ENCODE measurements around the gene PDLIM4. TPM values are rescaled to one million over a fixed set of nuclear protein-coding genes. Genes with fewer than 3 reads are reported as not detected.

Gene PDLIM4
- total and polyA plus RNA-seq, 2 donors from 2014 or later: 31.6 to 47.0 TPM

DNA sequence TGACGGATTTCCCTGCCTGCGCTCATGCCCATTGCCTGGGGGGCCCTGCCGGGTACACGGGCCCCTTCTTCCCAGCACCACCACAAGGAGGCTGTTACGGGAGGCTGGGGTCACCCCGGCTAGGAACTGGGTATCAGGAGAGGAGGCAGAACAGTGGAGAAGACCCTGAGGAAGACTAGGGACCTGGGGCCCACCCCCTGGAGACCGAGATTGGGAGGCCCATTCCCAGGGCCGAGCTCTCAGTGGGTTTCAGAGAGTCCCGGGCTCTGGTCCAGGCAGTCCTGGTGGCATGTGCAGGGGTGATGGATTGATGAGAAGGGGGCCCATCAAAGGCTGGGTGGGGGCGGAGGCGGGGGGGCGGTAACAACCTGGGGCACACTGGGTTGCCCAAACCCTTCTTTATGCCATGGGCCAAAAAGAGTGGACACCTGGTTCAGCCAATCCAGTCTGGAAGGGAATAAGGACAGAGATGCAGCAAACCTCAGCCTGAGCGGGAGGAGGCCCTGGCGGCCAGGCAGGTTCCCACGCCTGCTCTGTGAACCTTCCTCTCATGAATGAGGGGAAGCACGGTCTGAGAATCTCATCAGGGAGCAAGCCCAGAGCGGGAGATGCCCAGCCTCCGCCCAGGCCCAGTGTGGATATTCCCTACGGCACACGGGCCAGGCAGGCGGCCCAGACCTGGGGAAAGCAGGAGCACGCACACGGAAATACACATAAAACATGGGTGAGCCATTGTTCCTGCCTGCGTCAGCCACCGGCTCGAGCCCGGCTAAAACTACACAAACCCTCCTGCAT lies 29.1 kb upstream of the PDLIM4 start:
- DNase-seq (peak in 2 of 5 donors; percentile 31 to 65), FAIRE-seq (no peak)
- Histone ChIP-seq H3K4me3 (ENCODE audit: low read length in 3 of 3) (peak overlapping the region in 1 of 3 donors; percentile 45), H3K27me3 (ENCODE audit: control insufficient read depth, insufficient read depth, low read length) (no peaks in the 10 kb centered on the region), H3K36me3 (ENCODE audit: control insufficient read depth in 2 of 3, insufficient read depth in 3 of 3, low read length in 3 of 3) (no peaks in the 10 kb centered on the region), H3K9me3 (ENCODE audit: control insufficient read depth in 2 of 3, insufficient read depth in 1 of 3, low read length in 3 of 3) (no peaks in the 10 kb centered on the region), H3K4me1 (ENCODE audit: control insufficient read depth in 2 of 3, insufficient read depth in 2 of 3, low read depth in 1 of 3, low read length in 3 of 3) (peaks cover 0 to 22% (median 12%) of the 10 kb centered on the region in 3 donors), H3K27ac (ENCODE audit: low read depth in 2 of 2, low read length in 2 of 2) (no peak overlapping the region), H3K9ac (ENCODE audit: low read length in 3 of 3) (peak overlapping the region in 2 of 3 donors; percentile 30 to 34)
- intact Hi-C loops (cut with DNase I): no loop called here
- TF ChIP-seq, protein P1, sequence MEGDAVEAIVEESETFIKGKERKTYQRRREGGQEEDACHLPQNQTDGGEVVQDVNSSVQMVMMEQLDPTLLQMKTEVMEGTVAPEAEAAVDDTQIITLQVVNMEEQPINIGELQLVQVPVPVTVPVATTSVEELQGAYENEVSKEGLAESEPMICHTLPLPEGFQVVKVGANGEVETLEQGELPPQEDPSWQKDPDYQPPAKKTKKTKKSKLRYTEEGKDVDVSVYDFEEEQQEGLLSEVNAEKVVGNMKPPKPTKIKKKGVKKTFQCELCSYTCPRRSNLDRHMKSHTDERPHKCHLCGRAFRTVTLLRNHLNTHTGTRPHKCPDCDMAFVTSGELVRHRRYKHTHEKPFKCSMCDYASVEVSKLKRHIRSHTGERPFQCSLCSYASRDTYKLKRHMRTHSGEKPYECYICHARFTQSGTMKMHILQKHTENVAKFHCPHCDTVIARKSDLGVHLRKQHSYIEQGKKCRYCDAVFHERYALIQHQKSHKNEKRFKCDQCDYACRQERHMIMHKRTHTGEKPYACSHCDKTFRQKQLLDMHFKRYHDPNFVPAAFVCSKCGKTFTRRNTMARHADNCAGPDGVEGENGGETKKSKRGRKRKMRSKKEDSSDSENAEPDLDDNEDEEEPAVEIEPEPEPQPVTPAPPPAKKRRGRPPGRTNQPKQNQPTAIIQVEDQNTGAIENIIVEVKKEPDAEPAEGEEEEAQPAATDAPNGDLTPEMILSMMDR (IDR thresholded peaks at IDR 0.05; ENCODE audit: borderline replicate concordance, extremely low read depth, insufficient read depth): no peak

DNA sequence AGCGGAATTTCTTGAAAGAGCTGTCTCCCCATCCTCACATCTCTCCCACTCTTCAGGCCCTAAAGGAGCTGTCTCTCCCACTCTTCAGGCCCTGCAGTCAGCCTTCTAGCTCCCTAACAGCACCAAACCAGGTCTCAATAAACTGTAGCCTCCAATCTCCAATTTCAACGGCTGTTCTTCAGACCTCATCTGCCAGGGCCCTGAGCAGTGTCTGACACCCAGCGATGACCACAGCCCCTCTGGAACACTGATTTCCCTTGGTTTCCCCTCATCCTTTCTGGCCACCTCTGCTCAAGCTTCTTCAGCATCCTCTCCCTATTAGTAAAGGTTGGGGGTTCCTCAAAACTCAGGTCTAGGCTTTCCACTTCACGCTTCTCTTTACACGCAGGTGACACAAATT lies 28.3 kb upstream of the PDLIM4 start:
- Histone ChIP-seq H3K9ac (ENCODE audit: low read length in 3 of 3) (no peak overlapping the region), H3K4me1 (ENCODE audit: control insufficient read depth in 2 of 3, insufficient read depth in 2 of 3, low read depth in 1 of 3, low read length in 3 of 3) (peaks cover 0 to 16% (median 12%) of the 10 kb centered on the region in 3 donors), H3K27ac (ENCODE audit: low read depth in 2 of 2, low read length in 2 of 2) (no peak overlapping the region), H3K4me3 (ENCODE audit: low read length in 3 of 3) (no peak overlapping the region), H3K36me3 (ENCODE audit: control insufficient read depth in 2 of 3, insufficient read depth in 3 of 3, low read length in 3 of 3) (no peaks in the 10 kb centered on the region), H3K9me3 (ENCODE audit: control insufficient read depth in 2 of 3, insufficient read depth in 1 of 3, low read length in 3 of 3) (no peaks in the 10 kb centered on the region), H3K27me3 (ENCODE audit: control insufficient read depth, insufficient read depth, low read length) (no peaks in the 10 kb centered on the region)
- FAIRE-seq: no peak
- intact Hi-C loops (cut with DNase I): no loop called here
- TF ChIP-seq, protein P1 (IDR thresholded peaks at IDR 0.05; ENCODE audit: borderline replicate concordance, extremely low read depth, insufficient read depth): no peak
- DNase-seq: peak in 1 of 5 donors; percentile 22

DNA sequence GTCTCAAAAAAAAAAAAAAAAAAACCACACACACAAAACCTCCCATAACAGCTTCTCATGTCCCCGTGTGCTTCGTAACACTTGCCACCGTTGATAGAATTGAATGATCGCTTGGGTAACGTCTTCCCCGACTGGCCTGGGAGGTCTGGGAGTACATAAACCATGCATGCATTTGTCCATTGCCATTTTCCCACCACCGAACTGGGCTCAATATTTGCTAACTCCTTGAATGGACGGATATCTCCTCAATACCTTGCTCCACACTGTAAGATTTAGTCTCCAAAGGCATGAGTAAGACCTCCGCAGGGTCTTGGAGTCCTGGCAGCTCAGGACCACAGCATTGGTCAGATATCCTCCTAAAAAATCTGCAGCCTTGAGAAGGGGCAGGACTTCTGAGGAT lies 26.6 kb upstream of the PDLIM4 start:
- FAIRE-seq: no peak
- TF ChIP-seq, protein P1 (IDR thresholded peaks at IDR 0.05; ENCODE audit: borderline replicate concordance, extremely low read depth, insufficient read depth): no peak

More for the DNA sequence above, 26.6 kb upstream of the PDLIM4 start:
- peaks cover 0 to 7% (median 6%) of the 10 kb centered on the region in 3 donors for H3K4me1 ChIP-seq (ENCODE audit: control insufficient read depth in 2 of 3, insufficient read depth in 2 of 3, low read depth in 1 of 3, low read length in 3 of 3)
- H3K9me3 ChIP-seq (ENCODE audit: control insufficient read depth in 2 of 3, insufficient read depth in 1 of 3, low read length in 3 of 3): no peaks in the 10 kb centered on the region
- H3K27me3 ChIP-seq (ENCODE audit: control insufficient read depth, insufficient read depth, low read length): no peaks in the 10 kb centered on the region
- H3K36me3 ChIP-seq (ENCODE audit: control insufficient read depth in 2 of 3, insufficient read depth in 3 of 3, low read length in 3 of 3): no peaks in the 10 kb centered on the region
- no peak overlapping the region for H3K27ac ChIP-seq (ENCODE audit: low read depth in 2 of 2, low read length in 2 of 2)
- peak in 1 of 5 donors; percentile 12 for DNase-seq
- intact Hi-C loops (cut with DNase I): no loop called here
- H3K4me3 ChIP-seq (ENCODE audit: low read length in 3 of 3): no peak overlapping the region
- H3K9ac ChIP-seq (ENCODE audit: low read length in 3 of 3): no peak overlapping the region

All from kidney (tissue), 14 donors.